Lower leg skin (tissue), 4 donors: Measurements from ENCODE around the gene ASAP2. TPM values are rescaled to one million over a fixed set of nuclear protein-coding genes. Genes with fewer than 3 reads are reported as not detected.

ENCODE experiments used
- DNase-seq, 2 donors: peaks; one replicate each; pipeline ENCODE4 v3.0.0-alpha.2; 2019; ENCODE audit warnings: low spot score in 2 of 2
- H3K4me3 ChIP-seq: fragments of 200-600 bp; sonication (generic); 2 replicates; pipeline ENCODE4 v1.5.1; 2017; ENCODE audit warnings: mild to moderate bottlenecking, low read depth; ENCODE audit not compliant: poor library complexity, severe bottlenecking
- CTCF ChIP-seq, 3 donors: fragments of 450-650 bp; IDR thresholded peaks; one replicate each; pipeline ENCODE4 v1.5.1; 2016; ENCODE audit warnings: antibody characterized with exemption in 3 of 3, mild to moderate bottlenecking in 3 of 3, moderate library complexity in 2 of 3
- POLR2A ChIP-seq, 2 donors: fragments of 450-650 bp; IDR thresholded peaks; one replicate each; pipeline ENCODE4 v1.6.1; 2016 to 2017; ENCODE audit warnings: antibody characterized with exemption in 2 of 2, mild to moderate bottlenecking in 1 of 2, moderate library complexity in 1 of 2
- WGBS, 2 donors: methylation state at CpG; one replicate each; pipeline ENCODE4 v1.1.5; 2018; 5-methylcytosine and 5-hydroxymethylcytosine counted together
- intact Hi-C: fragments of 100-400 bp; cut with DNase I; formaldehyde crosslinking; loops from one replicate; pipeline ENCODE4 v1.15.0; 2023; ENCODE audit warnings: low total_unique reads
- total RNA-seq, 4 donors: library from RNA; depleted of rRNA; stranded (reverse); fragments of >200 nt; gene quantifications; one replicate each; pipeline ENCODE4 v1.1.0, GENCODE V29; 2016

ASAP2 gene
- total RNA-seq, 4 donors from 2014 or later = 30.4 to 40.7 (median 33.1) TPM

GRCh38 chr2:9244985-9245544, 38.5 kb downstream of the ASAP2 start:
- intact Hi-C loops = no loop called here
- H3K4me3 ChIP-seq = no peak overlapping the region
- TF ChIP-seq CTCF (IDR thresholded peaks at IDR 0.05) (no peak), POLR2A (IDR thresholded peaks at IDR 0.05) (no peak)
- peak in 1 of 2 donors; percentile 71 for DNase-seq
- WGBS, 2 donors = 75 to 85% methylated on average over 7 of the region's 7 CpGs

DNA sequence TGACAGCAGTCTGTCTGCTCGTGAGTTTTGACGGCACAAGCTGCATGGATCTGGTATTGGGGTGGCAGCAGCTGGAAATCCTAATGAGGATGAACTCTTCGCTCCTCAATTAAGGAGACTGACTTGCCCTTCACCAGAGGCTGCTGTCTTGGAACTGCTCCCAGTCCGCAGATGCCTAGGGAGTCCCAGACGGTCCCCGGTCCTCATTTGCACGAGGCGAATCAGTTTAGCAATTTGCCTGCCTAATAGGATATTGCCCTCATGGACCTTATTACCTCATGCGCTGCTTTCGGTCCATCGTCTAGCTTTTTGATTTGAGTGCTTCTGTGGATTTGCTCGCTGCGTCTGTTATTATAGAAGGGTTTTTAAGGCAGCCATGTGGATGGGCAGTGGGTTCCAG, 40.6 kb downstream of the ASAP2 start:
- TF ChIP-seq CTCF (IDR thresholded peaks at IDR 0.05) = no peak
- no peak for TF ChIP-seq POLR2A (IDR thresholded peaks at IDR 0.05)
- no peak for DNase-seq
- H3K4me3 ChIP-seq = no peak overlapping the region
- intact Hi-C loops = no loop called here
- 81 to 85% methylated on average over 13 of the region's 13 CpGs for WGBS, 2 donors

- intact Hi-C loops = no loop called here
- 74 to 75% methylated on average over 6 of the region's 6 CpGs for WGBS, 2 donors
- no peak overlapping the region for H3K4me3 ChIP-seq
- TF ChIP-seq POLR2A (IDR thresholded peaks at IDR 0.05) (no peak), CTCF (IDR thresholded peaks at IDR 0.05) (no peak)
- DNase-seq = no peak
Observed at GRCh38 chr2:9247786-9248185, 41.2 kb downstream of the ASAP2 start.

DNA sequence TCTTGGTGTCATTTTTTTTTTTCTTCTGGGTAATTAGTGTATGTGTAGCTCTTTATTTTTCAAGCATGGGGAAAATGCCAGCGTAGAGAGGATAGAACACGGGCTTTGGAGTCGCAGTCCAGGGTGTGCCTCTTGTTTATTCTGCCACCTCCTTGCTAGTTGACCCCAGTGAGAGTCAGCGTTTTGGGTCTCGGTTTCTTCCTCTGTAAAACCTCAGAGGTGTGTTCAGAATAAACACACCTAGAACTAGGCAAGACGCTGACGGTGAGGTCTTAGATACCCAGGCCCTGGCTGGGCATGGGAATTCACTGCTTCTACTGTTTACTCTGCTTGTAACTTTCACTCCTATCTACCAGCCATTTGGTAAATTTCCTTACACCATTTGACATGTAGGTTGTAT, 41.8 kb downstream of the ASAP2 start:
- TF ChIP-seq CTCF (IDR thresholded peaks at IDR 0.05) = no peak
- no peak for TF ChIP-seq POLR2A (IDR thresholded peaks at IDR 0.05)
- 90 to 92% methylated on average over 7 of the region's 7 CpGs for WGBS, 2 donors
- DNase-seq = no peak
- no peak overlapping the region for H3K4me3 ChIP-seq
- intact Hi-C loops = no loop called here

DNA sequence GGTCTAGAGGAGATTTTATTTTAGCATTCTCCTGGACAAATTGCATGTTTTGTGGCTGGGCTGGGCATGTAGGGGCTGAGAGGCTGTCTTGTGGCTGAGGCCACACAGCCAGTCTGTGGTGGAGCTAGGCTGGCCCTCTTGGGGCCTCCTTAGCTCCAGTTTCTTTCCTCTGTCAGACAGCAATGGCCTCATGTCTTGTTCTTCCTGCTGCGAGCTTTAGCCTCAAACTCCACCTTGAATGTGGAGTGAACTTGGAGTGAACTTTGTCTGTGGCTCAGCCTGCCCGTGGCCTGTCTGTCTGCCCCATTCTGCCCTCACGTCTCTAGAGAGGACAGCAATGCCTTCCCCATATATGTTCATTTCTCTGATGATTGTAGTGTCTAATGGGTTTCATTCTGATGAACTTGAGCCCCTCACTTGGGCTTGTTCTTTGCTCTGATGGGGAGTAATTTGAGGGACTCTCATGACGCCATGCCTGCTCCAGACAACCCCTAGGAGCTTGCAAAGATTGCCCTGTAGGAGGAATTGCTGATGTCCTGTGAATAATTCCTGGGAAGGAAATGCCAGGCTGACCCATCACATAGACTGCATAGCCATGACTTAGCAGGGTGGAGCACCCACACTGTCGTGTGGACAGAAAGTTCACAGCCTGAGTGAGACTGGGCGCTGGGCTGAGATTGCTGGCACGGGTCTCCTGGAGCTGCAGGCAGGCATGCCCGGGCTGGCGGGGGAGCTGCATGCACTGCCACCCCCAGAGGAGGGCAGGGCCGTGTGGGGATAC, 42.6 kb downstream of the ASAP2 start:
- DNase-seq = no peak
- H3K4me3 ChIP-seq = no peak overlapping the region
- WGBS, 2 donors = 29 to 38% methylated on average over 10 of the region's 10 CpGs
- intact Hi-C loops = no loop called here
- TF ChIP-seq CTCF (IDR thresholded peaks at IDR 0.05) (no peak), POLR2A (IDR thresholded peaks at IDR 0.05) (no peak)
